IPS-20b (cell line): Measurements from ENCODE around the gene KDM7A.

Experiments
- H3K27ac ChIP-seq: one replicate; pipeline ENCODE4 v1.5.1; 2013; ENCODE audit warnings: low read length
- H3K27me3 ChIP-seq: 2 replicates; pipeline ENCODE4 v1.6.1; 2013; ENCODE audit warnings: mild to moderate bottlenecking, low read length, inconsistent platforms; ENCODE audit not compliant: insufficient read depth
- H3K36me3 ChIP-seq: 2 replicates; pipeline ENCODE4 v1.6.1; 2013; ENCODE audit warnings: low read depth, mild to moderate bottlenecking, inconsistent platforms, low read length, moderate library complexity; ENCODE audit not compliant: insufficient read depth
- H3K4me1 ChIP-seq: 2 replicates; pipeline ENCODE4 v1.6.1; 2013; ENCODE audit warnings: mild to moderate bottlenecking, control low read depth, inconsistent platforms, low read length, moderate library complexity; ENCODE audit not compliant: insufficient read depth
- H3K4me3 ChIP-seq: 2 replicates; pipeline ENCODE4 v1.5.1; 2013; ENCODE audit warnings: mild to moderate bottlenecking, low read length, inconsistent platforms
- H3K9ac ChIP-seq: 2 replicates; pipeline ENCODE4 v1.6.1; 2013; ENCODE audit warnings: low read depth, mild to moderate bottlenecking, inconsistent platforms, low read length, moderate library complexity
- H3K9me3 ChIP-seq: 2 replicates; pipeline ENCODE4 v1.6.1; 2013; ENCODE audit warnings: mild to moderate bottlenecking, low read depth, low read length, inconsistent platforms; ENCODE audit not compliant: insufficient read depth

Gene KDM7A

DNA sequence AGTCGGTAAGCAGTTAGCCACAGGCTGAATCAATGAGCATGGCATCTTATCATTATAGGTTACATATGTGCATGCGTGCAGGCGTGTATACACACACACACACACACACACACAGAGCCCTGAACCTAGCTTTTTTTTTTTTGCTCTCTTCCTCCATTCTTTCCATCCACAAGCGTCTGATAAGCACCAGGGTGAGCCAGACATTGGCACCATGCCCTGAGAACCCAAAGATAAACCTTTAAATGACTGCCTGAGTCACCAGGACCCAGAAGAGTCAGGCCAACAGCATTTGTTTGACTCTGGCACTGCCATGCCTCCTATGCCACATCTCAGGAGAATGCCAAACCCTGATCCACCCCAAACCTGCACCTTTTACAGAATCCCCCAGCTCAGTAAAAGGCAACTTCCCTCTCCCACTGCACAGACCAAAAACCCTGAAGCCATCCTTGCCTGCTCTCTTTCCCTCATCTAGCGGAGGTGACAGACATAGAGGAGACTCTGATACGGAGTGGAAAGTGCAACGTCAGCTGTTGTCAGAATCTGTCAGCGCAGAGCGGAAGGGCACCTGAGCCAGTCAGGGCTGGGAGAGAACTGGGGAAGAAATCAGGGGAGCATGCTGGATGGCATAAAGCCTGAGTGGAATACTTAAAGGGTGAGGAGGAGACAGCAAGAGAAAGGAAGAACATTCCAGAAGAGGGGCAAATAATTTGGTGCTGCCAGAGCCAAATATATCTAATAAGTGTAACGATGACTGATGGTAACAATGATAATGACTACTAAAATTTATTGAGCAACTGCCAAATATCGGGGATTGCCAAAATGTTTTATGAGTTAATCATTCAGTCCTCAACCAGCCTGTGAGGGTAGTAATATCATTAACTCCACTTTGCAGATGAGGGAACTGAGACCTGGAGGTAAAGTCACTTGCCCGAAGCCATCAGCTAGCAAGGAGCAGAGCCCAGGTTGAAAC lies 117.2 kb downstream of the KDM7A start:
- Histone ChIP-seq H3K9me3 (no peaks in the 10 kb centered on the region), H3K9ac (no peak overlapping the region), H3K27me3 (peaks cover 46% of the 10 kb centered on the region), H3K4me3 (no peak overlapping the region), H3K27ac (no peak overlapping the region), H3K36me3 (no peaks in the 10 kb centered on the region), H3K4me1 (no peaks in the 10 kb centered on the region; the same call in 1 of the 2 replicates)

DNA sequence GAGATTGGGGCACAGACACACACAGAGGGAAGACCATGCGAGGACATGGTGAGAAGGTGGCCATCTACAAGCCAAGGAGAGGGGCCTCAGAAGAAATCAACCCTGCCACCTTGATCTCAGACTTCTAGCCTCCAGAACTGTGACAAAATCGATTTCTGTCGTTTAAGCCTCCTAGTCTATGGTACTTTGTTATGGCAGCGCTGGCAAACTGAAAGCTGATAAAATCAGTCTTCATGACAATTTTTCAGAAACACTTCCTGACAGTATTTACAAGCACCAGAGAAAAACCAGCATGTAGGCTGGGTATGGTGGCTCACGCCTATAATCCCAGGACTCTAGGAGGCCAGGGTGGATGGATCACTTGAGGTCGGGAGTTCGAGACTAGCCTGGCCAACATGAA lies 118.3 kb downstream of the KDM7A start:
- Histone ChIP-seq H3K27ac (no peak overlapping the region), H3K4me1 (no peaks in the 10 kb centered on the region; the same call in 1 of the 2 replicates), H3K4me3 (no peak overlapping the region)

GRCh38 chr7:140057143-140057535 lies 119.6 kb downstream of the KDM7A start:
- Histone ChIP-seq H3K4me1 (no peaks in the 10 kb centered on the region), H3K9ac (no peak overlapping the region), H3K4me3 (no peak overlapping the region), H3K27ac (no peak overlapping the region), H3K36me3 (no peaks in the 10 kb centered on the region), H3K27me3 (peaks cover 25% of the 10 kb centered on the region), H3K9me3 (no peaks in the 10 kb centered on the region)

More for the DNA sequence above, 118.3 kb downstream of the KDM7A start:
- Histone ChIP-seq H3K9me3 (no peaks in the 10 kb centered on the region), H3K27me3 (peaks cover 38% of the 10 kb centered on the region), H3K9ac (no peak overlapping the region), H3K36me3 (no peaks in the 10 kb centered on the region)

- H3K9me3 ChIP-seq, result no peaks in the 10 kb centered on the region
- H3K4me3 ChIP-seq, result no peak overlapping the region
- H3K27me3 ChIP-seq, result peaks cover 19% of the 10 kb centered on the region
- no peaks in the 10 kb centered on the region for H3K36me3 ChIP-seq
- H3K9ac ChIP-seq, result no peak overlapping the region
- no peaks in the 10 kb centered on the region for H3K4me1 ChIP-seq
- no peak overlapping the region for H3K27ac ChIP-seq
These were observed 120.2 kb downstream of the KDM7A start for GRCh38 chr7:140056431-140057142.

DNA sequence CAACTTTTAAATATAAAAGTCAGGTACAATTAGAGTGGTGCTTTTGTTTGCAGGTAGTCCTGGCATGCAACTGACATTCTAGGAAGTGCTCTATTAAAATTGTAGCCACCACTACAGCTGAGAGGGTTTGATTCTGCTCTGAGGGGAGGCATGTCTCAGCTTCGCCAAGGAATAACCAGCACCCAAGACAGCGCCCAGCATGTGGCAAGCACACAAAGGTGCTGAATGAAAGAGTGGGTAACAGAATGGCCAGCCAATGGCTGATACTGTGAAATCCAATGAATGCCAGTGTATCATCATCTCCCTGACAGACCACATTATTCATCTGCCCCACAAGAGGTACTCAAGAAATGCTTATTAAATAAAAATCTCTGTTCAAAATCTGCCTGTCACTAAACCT lies 121.0 kb downstream of the KDM7A start:
- Histone ChIP-seq H3K36me3 (no peaks in the 10 kb centered on the region), H3K4me3 (no peak overlapping the region), H3K27ac (no peak overlapping the region), H3K9me3 (no peaks in the 10 kb centered on the region), H3K9ac (no peak overlapping the region), H3K4me1 (no peaks in the 10 kb centered on the region), H3K27me3 (peaks cover 12% of the 10 kb centered on the region)

DNA sequence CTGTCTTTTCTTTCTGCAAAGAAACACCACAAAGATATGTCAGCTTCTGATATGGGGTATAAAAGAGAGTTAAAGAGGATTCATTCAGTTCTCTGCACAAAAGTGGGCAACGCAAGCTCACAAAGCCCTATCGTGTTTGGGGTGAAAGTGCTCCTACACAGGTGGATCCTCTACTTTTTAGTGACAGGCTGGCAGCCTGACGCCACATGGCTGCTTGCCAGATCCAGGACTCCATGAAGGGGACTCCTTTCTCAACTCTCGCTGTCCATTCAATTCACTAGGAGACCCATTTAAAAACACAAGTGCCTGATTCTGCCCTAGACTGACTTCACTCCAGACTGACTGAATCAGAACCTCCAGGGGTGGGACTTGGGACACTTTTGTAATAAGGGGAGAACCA lies 122.0 kb downstream of the KDM7A start:
- Histone ChIP-seq H3K36me3 (no peaks in the 10 kb centered on the region), H3K27ac (no peak overlapping the region), H3K4me1 (no peaks in the 10 kb centered on the region), H3K27me3 (peaks cover under 1% of the 10 kb centered on the region; the same call in 1 of the 2 replicates), H3K9me3 (no peaks in the 10 kb centered on the region), H3K4me3 (no peak overlapping the region), H3K9ac (no peak overlapping the region)

DNA sequence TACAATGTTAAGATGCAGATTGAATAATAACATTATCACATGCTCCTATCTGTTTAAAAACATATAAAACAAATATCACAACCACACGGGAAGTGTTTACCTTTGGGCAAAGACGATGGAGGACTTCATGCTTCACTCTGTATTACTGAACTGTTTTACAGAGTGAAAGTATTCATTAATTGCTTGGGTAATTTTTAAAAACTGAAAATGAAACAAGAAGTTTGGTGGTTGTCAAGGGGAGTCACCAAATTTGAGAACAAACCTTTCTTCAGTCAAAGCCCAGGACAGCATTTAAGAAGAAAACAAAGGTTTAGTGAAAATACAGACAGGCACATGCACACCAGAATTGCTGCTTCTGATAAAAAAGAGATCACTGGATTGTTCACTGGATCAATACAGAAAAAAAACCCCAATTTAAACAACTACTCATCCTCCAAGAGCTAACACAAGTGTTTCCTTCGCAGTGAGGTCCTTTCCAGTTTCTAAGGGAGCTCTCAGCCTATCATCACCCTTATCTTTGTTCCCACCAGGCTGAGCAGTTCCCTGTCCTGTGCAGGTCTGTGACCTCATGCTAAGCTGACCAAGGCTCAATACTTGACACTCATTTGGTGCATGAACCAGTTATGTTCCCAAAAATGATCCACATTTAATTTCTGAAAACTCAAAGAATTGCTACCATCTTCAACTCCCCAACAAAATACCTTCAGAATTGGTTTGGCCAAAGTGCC lies 122.8 kb downstream of the KDM7A start:
- Histone ChIP-seq H3K27ac (no peak overlapping the region), H3K36me3 (no peaks in the 10 kb centered on the region), H3K4me1 (no peaks in the 10 kb centered on the region), H3K9ac (no peak overlapping the region), H3K9me3 (no peaks in the 10 kb centered on the region), H3K27me3 (no peaks in the 10 kb centered on the region), H3K4me3 (no peak overlapping the region)

- Histone ChIP-seq H3K9me3 (no peaks in the 10 kb centered on the region), H3K27me3 (no peaks in the 10 kb centered on the region), H3K4me1 (no peaks in the 10 kb centered on the region), H3K4me3 (no peak overlapping the region), H3K9ac (no peak overlapping the region), H3K36me3 (no peaks in the 10 kb centered on the region), H3K27ac (no peak overlapping the region)
These were observed 125.0 kb downstream of the KDM7A start for GRCh38 chr7:140051820-140052219.

GRCh38 chr7:140050100-140050499 lies 126.7 kb downstream of the KDM7A start:
- H3K4me1 ChIP-seq, result no peaks in the 10 kb centered on the region
- no peaks in the 10 kb centered on the region for H3K9me3 ChIP-seq
- H3K27ac ChIP-seq, result no peak overlapping the region

DNA sequence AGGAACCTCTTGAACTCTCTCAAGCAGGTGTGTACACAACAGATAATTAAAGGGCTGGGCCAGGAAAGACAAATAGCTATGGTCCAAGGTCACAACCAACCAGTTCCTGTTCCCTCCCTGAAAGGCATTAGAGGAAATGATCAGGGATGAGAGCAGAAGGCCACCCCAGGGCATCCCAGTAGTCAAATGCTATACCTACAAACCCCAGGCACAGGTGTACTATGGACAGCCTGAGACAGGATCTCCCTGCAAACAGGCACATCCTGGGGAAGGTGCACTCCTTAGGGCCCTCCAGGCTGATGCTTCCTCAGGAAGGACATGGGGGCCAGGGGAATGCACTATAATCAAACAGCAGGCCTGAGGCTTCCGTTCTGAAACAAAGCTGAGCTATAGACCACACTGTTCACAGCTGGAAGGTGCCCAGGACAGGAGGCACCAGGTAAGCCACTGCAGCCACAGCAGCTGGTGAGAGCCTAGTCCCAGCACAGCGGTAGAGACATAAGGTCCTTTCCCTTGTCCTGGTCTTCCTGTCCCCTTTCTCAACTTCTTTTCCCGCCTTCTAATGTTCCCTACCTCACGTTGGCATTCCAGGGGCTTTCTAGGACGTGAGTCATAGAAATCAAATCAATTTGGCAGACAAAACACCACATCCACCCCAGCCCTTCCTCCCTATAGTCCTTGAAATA lies 127.3 kb downstream of the KDM7A start:
- no peaks in the 10 kb centered on the region for H3K4me1 ChIP-seq
- no peaks in the 10 kb centered on the region for H3K9me3 ChIP-seq
- H3K36me3 ChIP-seq, result no peaks in the 10 kb centered on the region
- no peaks in the 10 kb centered on the region for H3K27me3 ChIP-seq
- H3K9ac ChIP-seq, result no peak overlapping the region
- H3K27ac ChIP-seq, result no peak overlapping the region
- H3K4me3 ChIP-seq, result no peak overlapping the region

More at GRCh38 chr7:140050100-140050499, 126.7 kb downstream of the KDM7A start:
- H3K27me3 ChIP-seq, result no peaks in the 10 kb centered on the region
- no peaks in the 10 kb centered on the region for H3K36me3 ChIP-seq
- H3K9ac ChIP-seq, result no peak overlapping the region
- no peak overlapping the region for H3K4me3 ChIP-seq

- Histone ChIP-seq H3K27me3 (no peaks in the 10 kb centered on the region), H3K4me1 (no peaks in the 10 kb centered on the region), H3K9me3 (no peaks in the 10 kb centered on the region)
These were observed 127.8 kb downstream of the KDM7A start for GRCh38 chr7:140048989-140049338.

More at GRCh38 chr7:140048989-140049338, 127.8 kb downstream of the KDM7A start:
- Histone ChIP-seq H3K4me3 (no peak overlapping the region), H3K36me3 (no peaks in the 10 kb centered on the region), H3K27ac (no peak overlapping the region), H3K9ac (no peak overlapping the region)
